Caco-2 (cell line): Measurements from ENCODE around the gene BARX1. TPM values are rescaled to one million over a fixed set of nuclear protein-coding genes. Genes with fewer than 3 reads are reported as not detected.
"Not testable (repeated sequence)": the region's sequence is repeated elsewhere in the genome, so short reads cannot be mapped to it uniquely, and the experiment has no call there.

Experiments used
- BruUV-seq: library from RNA; stranded (reverse); fragments of 400-500 nt; replicated peaks from 2 replicates; lab custom pipeline; 2021; lab: Mats Ljungman, UMichigan
- CTCF ChIA-PET: fragments of 300-600 bp; sonication (Branson Sonifier 250); formaldehyde crosslinking; loops from one replicate; lab custom pipeline; 2022; ENCODE audit warnings: antibody characterized with exemption; lab: Charles Lee
- POLR2A ChIA-PET: fragments of 300-600 bp; sonication (Branson Sonifier 250); formaldehyde crosslinking; loops from one replicate; lab custom pipeline; 2022; ENCODE audit warnings: antibody characterized with exemption; lab: Charles Lee
- DNase-seq, 2 experiments: peaks; one replicate each; pipeline versions ENCODE4 v3.0.0 to v3.0.0-alpha.2; 2020 to 2022
- H3K27me3 ChIP-seq: replicated peaks from 2 replicates; pipeline ENCODE4 v1.6.0; 2011; ENCODE audit warnings: low read length; ENCODE audit not compliant: control insufficient read depth, insufficient read depth
- H3K36me3 ChIP-seq: 2 replicates; pipeline ENCODE4 v1.5.1; 2011; ENCODE audit warnings: low read length; ENCODE audit not compliant: control insufficient read depth, insufficient read depth
- H3K4me1 ChIP-seq: fragments of 250-450 bp; sonication (Bioruptor Pico); 2 replicates; pipeline ENCODE4 v1.5.1; 2020; ENCODE audit warnings: mild to moderate bottlenecking
- H3K4me3 ChIP-seq: 2 replicates; pipeline ENCODE4 v1.5.1; 2011; ENCODE audit warnings: low read depth, mild to moderate bottlenecking, control low read depth, low read length
- H3K9me3 ChIP-seq: fragments of 250-450 bp; sonication (Bioruptor Pico); 2 replicates; pipeline ENCODE4 v1.5.1; 2020; ENCODE audit warnings: mild to moderate bottlenecking, moderate library complexity
- H3K27ac Mint-ChIP-seq: one replicate; pipeline ENCODE4 v1.8.0; 2022; ENCODE audit warnings: mixed read lengths; ENCODE audit not compliant: unreplicated experiment
- H3K27me3 Mint-ChIP-seq: one replicate; pipeline ENCODE4 v1.8.0; 2022; ENCODE audit warnings: mixed read lengths; ENCODE audit not compliant: insufficient read depth, unreplicated experiment
- H3K36me3 Mint-ChIP-seq: one replicate; pipeline ENCODE4 v1.8.0; 2022; ENCODE audit warnings: mild to moderate bottlenecking, mixed read lengths; ENCODE audit not compliant: insufficient read depth, unreplicated experiment
- H3K4me1 Mint-ChIP-seq: one replicate; pipeline ENCODE4 v1.8.0; 2022; ENCODE audit warnings: low read depth, mixed read lengths; ENCODE audit not compliant: unreplicated experiment
- H3K4me3 Mint-ChIP-seq: one replicate; pipeline ENCODE4 v1.8.0; 2022; ENCODE audit warnings: mild to moderate bottlenecking, moderate library complexity, mixed read lengths; ENCODE audit not compliant: unreplicated experiment
- H3K9me3 Mint-ChIP-seq: one replicate; pipeline ENCODE4 v1.8.0; 2022; ENCODE audit warnings: mixed read lengths; ENCODE audit not compliant: unreplicated experiment
- CTCF ChIP-seq, 2 experiments: fragments of 200-600 bp in 1 of 2; IDR thresholded peaks; 1 replicate in 1 of 2; 2 replicates in 1 of 2; pipeline versions ENCODE4 v1.5.1 to v1.8.0; 2011 to 2022; ENCODE audit warnings: antibody characterized with exemption in 1 of 2, control low read depth in 1 of 2, inconsistent platforms in 1 of 2, low read depth in 1 of 2, low read length in 1 of 2, mild to moderate bottlenecking in 1 of 2, moderate library complexity in 1 of 2; ENCODE audit not compliant: insufficient read depth in 1 of 2, severe bottlenecking in 1 of 2, unreplicated experiment in 1 of 2
- intact Hi-C: fragments of 100-400 bp; cut with micrococcal nuclease; formaldehyde crosslinking; loops from one replicate; pipeline ENCODE4 v1.10.0; 2022; ENCODE audit not compliant: unreplicated experiment
- total RNA-seq: library from RNA; stranded (reverse); gene quantifications from 2 replicates; pipeline ENCODE4 v1.2.3, GENCODE V29; 2022

The BARX1 gene
- total RNA-seq, 1 experiment from 2014 or later = not detected

- Histone ChIP-seq H3K4me3 (no peak overlapping the region), H3K36me3 (no peaks in the 10 kb centered on the region), H3K9me3 (no peaks in the 10 kb centered on the region), H3K27me3 (no peaks in the 10 kb centered on the region), H3K4me1 (no peaks in the 10 kb centered on the region)
- no peaks in the 10 kb centered on the region for H3K36me3 Mint-ChIP-seq
- intact Hi-C loops = no loop called here
- no peak overlapping the region for H3K4me3 Mint-ChIP-seq
- no peak overlapping the region for H3K27ac Mint-ChIP-seq
- DNase-seq = no peak
- no peaks in the 10 kb centered on the region for H3K27me3 Mint-ChIP-seq
- ChIA-PET CTCF (no interaction called here), POLR2A (no interaction called here)
- no peaks in the 10 kb centered on the region for H3K4me1 Mint-ChIP-seq
- no peaks in the 10 kb centered on the region for H3K9me3 Mint-ChIP-seq
- BruUV-seq = no TSS peak
- no peak for TF ChIP-seq CTCF (IDR thresholded peaks at IDR 0.05; ENCODE audit: insufficient read depth in 1 of 2, low read depth in 1 of 2, low read length in 1 of 2, severe bottlenecking in 1 of 2, unreplicated experiment in 1 of 2)
Measured at GRCh38 chr9:93976081-93976480, 20.9 kb upstream of the BARX1 start.

- POLR2A ChIA-PET = no interaction called here
- TF ChIP-seq CTCF (IDR thresholded peaks at IDR 0.05; ENCODE audit: insufficient read depth in 1 of 2, low read depth in 1 of 2, low read length in 1 of 2, severe bottlenecking in 1 of 2, unreplicated experiment in 1 of 2) = no peak
- Mint-ChIP-seq H3K36me3 (no peaks in the 10 kb centered on the region), H3K27ac (no peak overlapping the region), H3K4me3 (no peak overlapping the region), H3K4me1 (no peaks in the 10 kb centered on the region), H3K27me3 (no peaks in the 10 kb centered on the region), H3K9me3 (no peaks in the 10 kb centered on the region)
- Histone ChIP-seq H3K36me3 (no peaks in the 10 kb centered on the region), H3K27me3 (no peaks in the 10 kb centered on the region), H3K9me3 (no peaks in the 10 kb centered on the region), H3K4me3 (no peak overlapping the region), H3K4me1 (no peaks in the 10 kb centered on the region)
- no peak for DNase-seq
- intact Hi-C loops = no loop called here
- no TSS peak for BruUV-seq
- CTCF ChIA-PET = no interaction called here
Measured at GRCh38 chr9:93975262-93975661, 20.1 kb upstream of the BARX1 start.

- no peaks in the 10 kb centered on the region for H3K27me3 ChIP-seq
- POLR2A ChIA-PET = no interaction called here
- H3K4me3 Mint-ChIP-seq = no peak overlapping the region
Measured at GRCh38 chr9:93974151-93974550, 19.0 kb upstream of the BARX1 start.

GRCh38 chr9:93972655-93973054 lies 17.5 kb upstream of the BARX1 start:
- intact Hi-C loops, H3K27me3 ChIP-seq, CTCF ChIA-PET, H3K9me3 Mint-ChIP-seq, H3K4me3 ChIP-seq, H3K4me3 Mint-ChIP-seq, H3K36me3 Mint-ChIP-seq, DNase-seq, H3K27ac Mint-ChIP-seq, BruUV-seq, H3K4me1 ChIP-seq, H3K9me3 ChIP-seq, H3K4me1 Mint-ChIP-seq, H3K36me3 ChIP-seq, H3K27me3 Mint-ChIP-seq, POLR2A ChIA-PET: not testable (repeated sequence)

More at GRCh38 chr9:93974151-93974550, 19.0 kb upstream of the BARX1 start:
- TF ChIP-seq CTCF (IDR thresholded peaks at IDR 0.05; ENCODE audit: insufficient read depth in 1 of 2, low read depth in 1 of 2, low read length in 1 of 2, severe bottlenecking in 1 of 2, unreplicated experiment in 1 of 2) = no peak
- intact Hi-C loops = no loop called here
- BruUV-seq = no TSS peak
- no peak overlapping the region for H3K27ac Mint-ChIP-seq
- DNase-seq = no peak
- H3K36me3 Mint-ChIP-seq = no peaks in the 10 kb centered on the region
- no peaks in the 10 kb centered on the region for H3K4me1 Mint-ChIP-seq
- Histone ChIP-seq H3K4me3 (no peak overlapping the region), H3K9me3 (no peaks in the 10 kb centered on the region), H3K4me1 (no peaks in the 10 kb centered on the region), H3K36me3 (no peaks in the 10 kb centered on the region)
- CTCF ChIA-PET = no interaction called here
- H3K27me3 Mint-ChIP-seq = no peaks in the 10 kb centered on the region
- H3K9me3 Mint-ChIP-seq = no peaks in the 10 kb centered on the region
